Right lung (tissue), 5 donors: ENCODE measurements around the gene SLC19A3. TPM values are rescaled to one million over a fixed set of nuclear protein-coding genes. Genes with fewer than 3 reads are reported as not detected.

Experiments
- DNase-seq, 2 donors: peaks; one replicate each; pipeline ENCODE4 v3.0.0-alpha.2; 2013
- polyA plus RNA-seq, 5 donors: library from polyadenylated mRNA; unstranded; fragments of 120-200 nt; gene quantifications; one replicate each; pipeline versions ENCODE4 v1.2.1 to v1.2.3, GENCODE V29; 2013; ENCODE audit warnings: inconsistent platforms in 1 of 5, low replicate concordance in 1 of 5; ENCODE audit not compliant: insufficient read length in 5 of 5, insufficient read depth in 1 of 5

SLC19A3 gene
- polyA plus RNA-seq, 5 donors: 17.8 to 32.3 (median 20.3) TPM

- no peak for DNase-seq
These were observed 83.6 kb downstream of the SLC19A3 start for GRCh38 chr2:227634201-227634600.

Other genes with a start within 250 kb of the SLC19A3 start
- 10 to 100 TPM; 48.7 to 64.0 (median 62.0) TPM for gene AGFG1, start 245.9 kb downstream of the SLC19A3 start, polyA plus RNA-seq
- gene SCYGR2, start 119.1 kb downstream of the SLC19A3 start, polyA plus RNA-seq: not detected
- gene SCYGR3, start 103.2 kb downstream of the SLC19A3 start, polyA plus RNA-seq: not detected
- gene SCYGR4, start 100.5 kb downstream of the SLC19A3 start, polyA plus RNA-seq: under 1 TPM in 4 of 5 donors, not detected in 1; 0.10 to 0.22 (median 0.13) TPM
- not detected for gene SCYGR5, start 51.2 kb downstream of the SLC19A3 start, polyA plus RNA-seq
- not detected for gene SCYGR6, start 6.7 kb upstream of the SLC19A3 start, polyA plus RNA-seq
- gene SCYGR7, start 10.3 kb upstream of the SLC19A3 start, polyA plus RNA-seq: not detected
- not detected for gene SCYGR8, start 27.9 kb upstream of the SLC19A3 start, polyA plus RNA-seq
- 1 to 10 TPM in 2 of 5 donors, under 1 TPM in 3; 0.31 to 1.4 (median 0.59) TPM for gene CCL20, start 95.8 kb upstream of the SLC19A3 start, polyA plus RNA-seq
- gene DAW1, start 153.6 kb upstream of the SLC19A3 start, polyA plus RNA-seq: 1 to 10 TPM in 4 of 5 donors, under 1 TPM in 1; 0.76 to 4.9 (median 3.3) TPM